Keratinocyte (primary cell): ENCODE results near the gene C8G. TPM values are rescaled to one million over a fixed set of nuclear protein-coding genes. Genes with fewer than 3 reads are reported as not detected.

Source experiments
- DNase-seq: peaks from one replicate; pipeline ENCODE4 v3.0.0-alpha.2; 2011; ENCODE audit warnings: low read depth, missing footprints, low spot score
- FAIRE-seq: peaks from 2 replicates; lab custom pipeline; 2011; peaks lifted over from hg19 to GRCh38; lab: Jason Lieb, UNC
- H2AFZ ChIP-seq: 2 replicates; pipeline ENCODE4 v1.6.0; 2012; ENCODE audit warnings: low read length, control low read depth, inconsistent platforms; ENCODE audit not compliant: control insufficient read depth
- H3K27ac ChIP-seq: 2 replicates; pipeline ENCODE4 v1.5.1; 2011; ENCODE audit warnings: low read length; ENCODE audit not compliant: control insufficient read depth, insufficient read depth
- H3K27me3 ChIP-seq: 3 replicates; pipeline ENCODE4 v1.6.0; 2011; ENCODE audit warnings: low read length; ENCODE audit not compliant: control insufficient read depth, insufficient read depth; ENCODE audit errors: extremely low read depth
- H3K36me3 ChIP-seq, 2 experiments: 2 replicates in 1 of 2; 3 replicates in 1 of 2; pipeline ENCODE4 v1.5.1; 2011; ENCODE audit warnings: low read length in 2 of 2, mild to moderate bottlenecking in 1 of 2; ENCODE audit not compliant: control insufficient read depth in 2 of 2, insufficient read depth in 2 of 2; ENCODE audit errors: extremely low read depth in 1 of 2
- H3K4me1 ChIP-seq: 3 replicates; pipeline ENCODE4 v1.5.1; 2011; ENCODE audit warnings: low read length; ENCODE audit not compliant: control insufficient read depth, insufficient read depth; ENCODE audit errors: extremely low read depth
- H3K4me2 ChIP-seq: 3 replicates; pipeline ENCODE4 v1.6.0; 2011; ENCODE audit warnings: low read depth, low read length; ENCODE audit not compliant: control insufficient read depth, insufficient read depth; ENCODE audit errors: extremely low read depth
- H3K4me3 ChIP-seq, 3 experiments: fragments of 200-600 bp in 1 of 3; sonication (generic) in 1 of 3; 2 replicates in 2 of 3; 3 replicates in 1 of 3; pipeline ENCODE4 v1.5.1; 2011 to 2016; ENCODE audit warnings: low read length in 3 of 3, mild to moderate bottlenecking in 3 of 3, control low read depth in 2 of 3, inconsistent platforms in 1 of 3, low read depth in 1 of 3, mixed read lengths in 1 of 3, mixed run types in 1 of 3, moderate library complexity in 1 of 3; ENCODE audit not compliant: control insufficient read depth in 2 of 3, insufficient read depth in 2 of 3; ENCODE audit errors: extremely low read depth in 1 of 3
- H3K79me2 ChIP-seq: 2 replicates; pipeline ENCODE4 v1.6.0; 2012; ENCODE audit warnings: low read length; ENCODE audit not compliant: control insufficient read depth, insufficient read depth
- H3K9ac ChIP-seq: 3 replicates; pipeline ENCODE4 v1.6.0; 2011; ENCODE audit warnings: low read length; ENCODE audit not compliant: control insufficient read depth, insufficient read depth; ENCODE audit errors: extremely low read depth
- H3K9me1 ChIP-seq: 3 replicates; pipeline ENCODE4 v1.6.0; 2011; ENCODE audit warnings: low read length; ENCODE audit not compliant: control insufficient read depth, insufficient read depth; ENCODE audit errors: extremely low read depth
- H3K9me3 ChIP-seq: 2 replicates; pipeline ENCODE4 v1.5.1; 2012; ENCODE audit warnings: low read depth, low read length; ENCODE audit not compliant: control insufficient read depth
- H4K20me1 ChIP-seq: 3 replicates; pipeline ENCODE4 v1.6.0; 2011; ENCODE audit warnings: low read length; ENCODE audit not compliant: control insufficient read depth, insufficient read depth; ENCODE audit errors: extremely low read depth
- CTCF ChIP-seq, 3 experiments: IDR thresholded peaks in 1 of 3; conservative IDR thresholded peaks in 1 of 3; optimal IDR thresholded peaks in 1 of 3; 2 replicates in 2 of 3; 3 replicates in 1 of 3; pipeline versions ENCODE3 to v1.5.1; 2011; ENCODE audit warnings: low read length in 3 of 3, mild to moderate bottlenecking in 3 of 3, moderate library complexity in 2 of 3, control low read depth in 1 of 3, inconsistent platforms in 1 of 3; ENCODE audit not compliant: insufficient read depth in 2 of 3; ENCODE audit errors: extremely low read depth in 1 of 3
- EZH2 ChIP-seq: IDR thresholded peaks from one replicate; pipeline ENCODE4 v1.6.1; 2012; ENCODE audit warnings: inconsistent platforms, mild to moderate bottlenecking, low read length, moderate library complexity
- dilution Hi-C: fragments of 300-500 bp; cut with MboI; formaldehyde crosslinking; loops from one replicate; pipeline ENCODE4 v1.7.0; 2020; ENCODE audit warnings: low sequenced_read_pairs; ENCODE audit not compliant: extremely low pct_ligation_motif_present
- polyA plus RNA-seq, 5 experiments: library from polyadenylated mRNA; depleted of rRNA in 3 of 5; stranded (reverse) in 3 of 5; stranded (forward) in 1 of 5; unstranded in 1 of 5; fragments of >200 nt; gene quantifications; 1 replicate in 1 of 5; 2 replicates in 3 of 5; 3 replicates in 1 of 5; pipeline versions ENCODE4 v1.2.1 to v1.2.3, GENCODE V29; 2011 to 2012; ENCODE audit warnings: missing spikeins in 2 of 5, low read depth in 1 of 5, low replicate concordance in 1 of 5

C8G gene
- polyA plus RNA-seq, 1 donor (not counting 4 experiments of a cell fraction or from before 2014, with no cell fraction given): 0.24 TPM

GRCh38 chr9:136900556-136900955, 44.5 kb upstream of the C8G start:
- Histone ChIP-seq H3K27ac (peak overlapping the region; percentile 100), H3K9me1 (no peaks in the 10 kb centered on the region), H3K4me1 (peaks cover 47% of the 10 kb centered on the region), H3K4me3 (no peak overlapping the region), H4K20me1 (no peaks in the 10 kb centered on the region), H3K9me3 (no peaks in the 10 kb centered on the region), H3K79me2 (peaks cover 38% of the 10 kb centered on the region), H3K9ac (peak overlapping the region; percentile 98), H3K27me3 (no peaks in the 10 kb centered on the region), H3K4me2 (peak overlapping the region; percentile 95), H3K36me3 (peaks cover 11 to 36% of the 10 kb centered on the region in 2 experiments), H2AFZ (no peak overlapping the region)
- FAIRE-seq: no peak
- dilution Hi-C loops: no loop called here
- DNase-seq: no peak
- TF ChIP-seq EZH2 (no peak), CTCF (optimal IDR thresholded peaks at IDR 0.05 in 1 of 3, IDR thresholded peaks at IDR 0.05 in 1 of 3, conservative IDR thresholded peaks at IDR 0.05 in 1 of 3; ENCODE audit: extremely low read depth in 1 of 3, insufficient read depth in 2 of 3, low read length in 3 of 3) (no peak)

- H4K20me1 ChIP-seq: no peaks in the 10 kb centered on the region
- H3K27ac ChIP-seq: peak overlapping the region; percentile 100
- peak overlapping the region; percentile 98 for H3K9ac ChIP-seq
- peak overlapping the region in 2 of 3 experiments; percentile 43 to 63 for H3K4me3 ChIP-seq
- H3K27me3 ChIP-seq: no peaks in the 10 kb centered on the region
- FAIRE-seq (no peak), DNase-seq (no peak)
- peaks cover 33% of the 10 kb centered on the region for H3K79me2 ChIP-seq
- no peaks in the 10 kb centered on the region for H3K9me1 ChIP-seq
- no peaks in the 10 kb centered on the region for H3K9me3 ChIP-seq
- peaks cover 47% of the 10 kb centered on the region for H3K4me1 ChIP-seq
- peaks cover 11 to 37% of the 10 kb centered on the region in 2 experiments for H3K36me3 ChIP-seq
- peak overlapping the region; percentile 52 for H2AFZ ChIP-seq
- TF ChIP-seq EZH2 (no peak), CTCF (optimal IDR thresholded peaks at IDR 0.05 in 1 of 3, IDR thresholded peaks at IDR 0.05 in 1 of 3, conservative IDR thresholded peaks at IDR 0.05 in 1 of 3; ENCODE audit: extremely low read depth in 1 of 3, insufficient read depth in 2 of 3, low read length in 3 of 3) (no peak)
- dilution Hi-C loops: no loop called here
- peak overlapping the region; percentile 95 for H3K4me2 ChIP-seq
These were observed 44.0 kb upstream of the C8G start for GRCh38 chr9:136900988-136901515.
